Measurements from ENCODE around the gene SLC37A1.

Gene SLC37A1

GRCh38 chr21:42565206-42565810 lies 51.7 kb downstream of the SLC37A1 start:
- H3K27me3 ChIP-seq (ENCODE audit: control insufficient read depth, insufficient read depth, low read length), result no peaks in the 10 kb centered on the region
- no peaks in the 10 kb centered on the region for H3K4me1 ChIP-seq (ENCODE audit: control insufficient read depth, insufficient read depth, low read length)
- peaks cover 24% of the 10 kb centered on the region for H3K36me3 ChIP-seq (ENCODE audit: control insufficient read depth, insufficient read depth, low read length)
- H3K9ac ChIP-seq (ENCODE audit: low read length), result no peak overlapping the region
- H3K27ac ChIP-seq (ENCODE audit: low read depth, low read length), result no peak overlapping the region
- H3K4me3 ChIP-seq (ENCODE audit: low read length), result no peak overlapping the region

DNA sequence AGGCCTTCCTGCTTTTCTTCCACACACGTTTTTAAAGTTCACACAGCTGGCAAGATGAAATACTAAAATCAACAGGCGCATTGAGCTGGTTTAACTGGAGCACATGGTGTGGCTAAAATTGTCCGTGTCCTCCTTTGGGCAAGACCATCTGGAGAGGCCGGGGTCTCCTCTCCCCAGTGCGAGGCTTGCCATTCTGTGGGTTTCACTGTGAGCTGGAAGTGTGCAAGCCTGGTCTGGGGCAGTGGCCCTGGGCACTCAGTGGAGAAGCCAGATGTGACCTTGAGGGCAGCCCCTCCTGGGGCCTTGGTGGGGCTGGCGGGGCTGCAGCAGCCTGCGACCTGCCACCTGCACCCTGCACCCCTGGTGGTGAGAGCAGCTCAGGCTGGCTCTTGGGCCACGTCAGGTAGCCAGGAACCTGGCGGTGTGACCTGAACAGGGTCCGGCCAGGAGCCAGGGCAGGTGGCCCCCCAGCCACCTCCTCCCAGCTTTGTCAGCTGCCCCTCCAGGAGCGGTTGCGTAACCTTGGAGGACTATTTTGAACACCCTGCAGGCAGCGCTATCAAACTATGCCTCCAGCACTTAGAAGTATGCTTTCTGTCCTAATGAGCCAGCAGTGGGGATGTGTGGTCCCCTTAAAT lies 52.4 kb downstream of the SLC37A1 start:
- no peak overlapping the region for H3K27ac ChIP-seq (ENCODE audit: low read depth, low read length)
- no peak overlapping the region for H3K9ac ChIP-seq (ENCODE audit: low read length)
- H3K36me3 ChIP-seq (ENCODE audit: control insufficient read depth, insufficient read depth, low read length), result peaks cover 24% of the 10 kb centered on the region
- H3K27me3 ChIP-seq (ENCODE audit: control insufficient read depth, insufficient read depth, low read length), result no peaks in the 10 kb centered on the region
- H3K4me1 ChIP-seq (ENCODE audit: control insufficient read depth, insufficient read depth, low read length), result no peaks in the 10 kb centered on the region
- H3K4me3 ChIP-seq (ENCODE audit: low read length), result no peak overlapping the region

GRCh38 chr21:42566524-42567213 lies 53.0 kb downstream of the SLC37A1 start:
- H3K27ac ChIP-seq (ENCODE audit: low read depth, low read length), result no peak overlapping the region
- H3K4me3 ChIP-seq (ENCODE audit: low read length), result no peak overlapping the region
- peaks cover 20% of the 10 kb centered on the region for H3K36me3 ChIP-seq (ENCODE audit: control insufficient read depth, insufficient read depth, low read length)
- no peak overlapping the region for H3K9ac ChIP-seq (ENCODE audit: low read length)
- no peaks in the 10 kb centered on the region for H3K4me1 ChIP-seq (ENCODE audit: control insufficient read depth, insufficient read depth, low read length)
- H3K27me3 ChIP-seq (ENCODE audit: control insufficient read depth, insufficient read depth, low read length), result no peaks in the 10 kb centered on the region

- no peak overlapping the region for H3K9ac ChIP-seq (ENCODE audit: low read length)
- H3K4me1 ChIP-seq (ENCODE audit: control insufficient read depth, insufficient read depth, low read length), result no peaks in the 10 kb centered on the region
- H3K27me3 ChIP-seq (ENCODE audit: control insufficient read depth, insufficient read depth, low read length), result no peaks in the 10 kb centered on the region
- no peak overlapping the region for H3K27ac ChIP-seq (ENCODE audit: low read depth, low read length)
- H3K4me3 ChIP-seq (ENCODE audit: low read length), result no peak overlapping the region
- peaks cover 17% of the 10 kb centered on the region for H3K36me3 ChIP-seq (ENCODE audit: control insufficient read depth, insufficient read depth, low read length)
Measured at GRCh38 chr21:42567214-42567555, 53.5 kb downstream of the SLC37A1 start.

DNA sequence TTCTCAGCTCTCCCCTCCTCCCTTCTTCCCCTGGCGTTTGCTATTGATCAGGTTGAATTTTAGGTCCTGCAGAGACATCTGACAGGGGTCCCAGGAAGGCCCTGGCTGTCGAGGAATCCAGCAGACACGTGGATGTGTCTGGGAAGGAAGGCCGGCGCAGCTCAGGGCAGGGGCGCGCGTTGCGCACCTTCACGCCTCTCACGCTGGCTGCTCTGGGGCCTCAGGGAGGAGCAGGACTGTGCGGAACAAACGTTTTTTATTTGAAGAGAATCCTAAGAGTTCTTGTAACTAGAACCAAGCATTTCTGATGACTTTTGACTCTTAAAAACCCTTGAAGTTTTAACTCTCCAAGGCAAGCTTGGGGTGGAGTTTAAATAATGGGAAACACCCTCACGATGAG lies 54.2 kb downstream of the SLC37A1 start:
- Histone ChIP-seq H3K27me3 (ENCODE audit: control insufficient read depth, insufficient read depth, low read length) (no peaks in the 10 kb centered on the region), H3K4me1 (ENCODE audit: control insufficient read depth, insufficient read depth, low read length) (no peaks in the 10 kb centered on the region), H3K27ac (ENCODE audit: low read depth, low read length) (no peak overlapping the region), H3K36me3 (ENCODE audit: control insufficient read depth, insufficient read depth, low read length) (peaks cover 16% of the 10 kb centered on the region), H3K4me3 (ENCODE audit: low read length) (no peak overlapping the region), H3K9ac (ENCODE audit: low read length) (no peak overlapping the region)

- no peak overlapping the region for H3K4me3 ChIP-seq (ENCODE audit: low read length)
- peaks cover 13% of the 10 kb centered on the region for H3K36me3 ChIP-seq (ENCODE audit: control insufficient read depth, insufficient read depth, low read length)
- no peak overlapping the region for H3K27ac ChIP-seq (ENCODE audit: low read depth, low read length)
- no peaks in the 10 kb centered on the region for H3K4me1 ChIP-seq (ENCODE audit: control insufficient read depth, insufficient read depth, low read length)
- H3K27me3 ChIP-seq (ENCODE audit: control insufficient read depth, insufficient read depth, low read length), result no peaks in the 10 kb centered on the region
- no peak overlapping the region for H3K9ac ChIP-seq (ENCODE audit: low read length)
Measured at GRCh38 chr21:42568376-42568775, 54.7 kb downstream of the SLC37A1 start.

DNA sequence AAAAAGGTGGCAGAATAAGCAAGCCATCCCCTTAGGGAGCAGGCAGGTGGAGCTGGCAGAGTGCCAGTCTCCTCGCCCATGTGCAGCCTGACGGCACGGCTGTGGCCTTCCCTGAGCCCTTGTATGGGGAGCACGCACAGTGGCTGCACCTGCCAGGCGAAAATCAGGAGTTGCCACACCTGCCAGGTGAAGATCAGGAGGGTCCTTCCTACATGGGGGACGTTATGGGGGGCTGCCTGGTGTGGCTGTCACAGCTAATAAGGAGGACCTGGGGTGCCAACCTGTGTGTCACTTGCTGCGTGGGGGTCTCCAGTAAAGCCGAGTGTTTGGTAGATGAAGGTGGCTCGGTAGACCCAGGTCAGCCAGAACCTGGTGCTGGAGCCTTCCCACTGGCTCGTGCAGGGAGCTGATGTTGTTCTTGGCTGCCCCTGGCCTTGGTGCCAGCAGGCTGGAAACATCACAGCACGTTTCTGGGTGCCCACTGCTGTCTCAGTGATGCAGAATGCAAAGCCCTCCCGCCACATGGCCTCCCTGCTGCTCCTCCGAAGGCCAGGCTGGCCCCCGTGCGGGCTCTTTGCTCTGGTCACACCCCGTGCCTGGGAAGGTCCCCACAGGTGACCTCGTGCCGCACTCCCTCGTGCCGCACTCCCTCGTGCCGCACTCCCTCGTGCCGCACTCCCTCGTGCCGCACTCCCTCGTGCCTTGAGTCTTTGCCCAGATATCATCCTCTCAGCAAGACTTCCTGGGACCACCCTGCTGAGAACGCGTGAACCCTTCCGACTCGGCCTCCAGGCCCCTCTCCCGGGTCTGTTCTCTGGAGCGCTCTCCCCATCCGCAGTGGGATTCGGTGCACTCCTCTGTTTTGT lies 55.4 kb downstream of the SLC37A1 start:
- Histone ChIP-seq H3K4me3 (ENCODE audit: low read length) (no peak overlapping the region), H3K27ac (ENCODE audit: low read depth, low read length) (no peak overlapping the region), H3K9ac (ENCODE audit: low read length) (no peak overlapping the region), H3K27me3 (ENCODE audit: control insufficient read depth, insufficient read depth, low read length) (no peaks in the 10 kb centered on the region), H3K4me1 (ENCODE audit: control insufficient read depth, insufficient read depth, low read length) (no peaks in the 10 kb centered on the region), H3K36me3 (ENCODE audit: control insufficient read depth, insufficient read depth, low read length) (peaks cover 11% of the 10 kb centered on the region)

DNA sequence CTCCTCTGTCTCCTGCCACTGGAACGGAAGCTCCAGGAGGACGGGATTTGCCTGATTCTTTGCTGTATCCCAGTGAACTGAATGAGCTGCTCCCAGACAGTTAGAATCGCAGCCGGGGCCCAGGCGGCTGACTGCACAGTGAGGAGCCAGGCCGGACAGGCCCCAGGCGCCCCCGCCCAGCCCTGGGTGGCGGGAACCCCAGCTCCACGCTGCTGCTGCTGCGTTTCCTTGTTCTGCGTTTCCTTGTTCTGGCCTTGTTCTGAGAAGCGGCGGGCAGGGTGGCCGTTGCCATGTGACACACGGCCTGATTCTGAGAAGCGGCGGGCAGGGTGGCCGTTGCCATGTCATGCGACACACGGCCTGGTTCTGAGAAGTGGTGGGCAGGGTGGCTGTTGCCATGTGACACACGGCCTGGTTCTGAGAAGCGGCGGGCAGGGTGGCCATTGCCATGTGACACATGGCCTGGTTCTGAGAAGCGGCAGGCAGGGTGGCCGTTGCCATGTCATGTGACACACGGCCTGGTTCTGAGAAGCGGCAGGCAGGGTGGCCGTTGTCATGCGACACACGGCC lies 56.2 kb downstream of the SLC37A1 start:
- Histone ChIP-seq H3K27me3 (ENCODE audit: control insufficient read depth, insufficient read depth, low read length) (no peaks in the 10 kb centered on the region), H3K4me3 (ENCODE audit: low read length) (no peak overlapping the region), H3K9ac (ENCODE audit: low read length) (no peak overlapping the region), H3K27ac (ENCODE audit: low read depth, low read length) (no peak overlapping the region), H3K36me3 (ENCODE audit: control insufficient read depth, insufficient read depth, low read length) (peaks cover 11% of the 10 kb centered on the region), H3K4me1 (ENCODE audit: control insufficient read depth, insufficient read depth, low read length) (no peaks in the 10 kb centered on the region)

DNA sequence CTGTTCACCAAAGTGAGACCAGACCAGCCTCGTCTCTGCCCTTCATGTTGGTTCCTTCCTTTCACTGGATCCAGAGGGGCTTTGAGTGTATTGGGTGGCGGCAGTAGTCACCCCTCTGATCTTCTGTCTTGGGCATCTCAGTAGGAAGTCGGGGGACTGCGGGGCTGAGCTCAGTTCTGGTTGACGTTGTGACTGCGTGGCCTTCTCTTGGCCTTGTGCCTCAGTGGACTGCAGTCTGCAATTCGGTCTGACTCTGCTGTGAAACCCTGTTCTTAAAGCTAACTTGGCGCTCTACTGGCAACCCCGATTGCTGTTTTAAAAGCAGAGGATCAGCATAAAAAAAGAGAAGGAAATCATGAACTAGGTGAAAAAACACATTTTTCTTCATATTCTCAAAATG lies 56.7 kb downstream of the SLC37A1 start:
- H3K27ac ChIP-seq (ENCODE audit: low read depth, low read length), result no peak overlapping the region
- no peaks in the 10 kb centered on the region for H3K27me3 ChIP-seq (ENCODE audit: control insufficient read depth, insufficient read depth, low read length)
- H3K4me1 ChIP-seq (ENCODE audit: control insufficient read depth, insufficient read depth, low read length), result no peaks in the 10 kb centered on the region
- no peak overlapping the region for H3K4me3 ChIP-seq (ENCODE audit: low read length)
- H3K9ac ChIP-seq (ENCODE audit: low read length), result no peak overlapping the region
- H3K36me3 ChIP-seq (ENCODE audit: control insufficient read depth, insufficient read depth, low read length), result peaks cover 16% of the 10 kb centered on the region

- H3K27me3 ChIP-seq (ENCODE audit: control insufficient read depth, insufficient read depth, low read length), result no peaks in the 10 kb centered on the region
- no peak overlapping the region for H3K27ac ChIP-seq (ENCODE audit: low read depth, low read length)
- H3K36me3 ChIP-seq (ENCODE audit: control insufficient read depth, insufficient read depth, low read length), result peaks cover 16% of the 10 kb centered on the region
- no peaks in the 10 kb centered on the region for H3K4me1 ChIP-seq (ENCODE audit: control insufficient read depth, insufficient read depth, low read length)
- H3K9ac ChIP-seq (ENCODE audit: low read length), result no peak overlapping the region
- no peak overlapping the region for H3K4me3 ChIP-seq (ENCODE audit: low read length)
Measured at GRCh38 chr21:42570841-42571387, 57.3 kb downstream of the SLC37A1 start.

- no peaks in the 10 kb centered on the region for H3K4me1 ChIP-seq (ENCODE audit: control insufficient read depth, insufficient read depth, low read length)
Measured at GRCh38 chr21:42571391-42572150, 57.9 kb downstream of the SLC37A1 start.

More at GRCh38 chr21:42571391-42572150, 57.9 kb downstream of the SLC37A1 start:
- no peaks in the 10 kb centered on the region for H3K27me3 ChIP-seq (ENCODE audit: control insufficient read depth, insufficient read depth, low read length)
- H3K27ac ChIP-seq (ENCODE audit: low read depth, low read length), result no peak overlapping the region
- H3K4me3 ChIP-seq (ENCODE audit: low read length), result no peak overlapping the region
- H3K9ac ChIP-seq (ENCODE audit: low read length), result no peak overlapping the region
- H3K36me3 ChIP-seq (ENCODE audit: control insufficient read depth, insufficient read depth, low read length), result peaks cover 18% of the 10 kb centered on the region
